Activated T-cell treated with anti-CD3 and anti-CD28 coated beads, Interleukin-2, amount 50 U/mL, for 48 hours (primary cell): ENCODE results near the gene TMC8.
"Not testable (repeated sequence)": the region's sequence is repeated elsewhere in the genome, so short reads cannot be mapped to it uniquely, and the experiment has no call there.

ENCODE experiments used
- DNase-seq, 2 experiments: peaks; one replicate each; pipeline ENCODE4 v3.0.0-alpha.2; 2020

Gene TMC8

DNA sequence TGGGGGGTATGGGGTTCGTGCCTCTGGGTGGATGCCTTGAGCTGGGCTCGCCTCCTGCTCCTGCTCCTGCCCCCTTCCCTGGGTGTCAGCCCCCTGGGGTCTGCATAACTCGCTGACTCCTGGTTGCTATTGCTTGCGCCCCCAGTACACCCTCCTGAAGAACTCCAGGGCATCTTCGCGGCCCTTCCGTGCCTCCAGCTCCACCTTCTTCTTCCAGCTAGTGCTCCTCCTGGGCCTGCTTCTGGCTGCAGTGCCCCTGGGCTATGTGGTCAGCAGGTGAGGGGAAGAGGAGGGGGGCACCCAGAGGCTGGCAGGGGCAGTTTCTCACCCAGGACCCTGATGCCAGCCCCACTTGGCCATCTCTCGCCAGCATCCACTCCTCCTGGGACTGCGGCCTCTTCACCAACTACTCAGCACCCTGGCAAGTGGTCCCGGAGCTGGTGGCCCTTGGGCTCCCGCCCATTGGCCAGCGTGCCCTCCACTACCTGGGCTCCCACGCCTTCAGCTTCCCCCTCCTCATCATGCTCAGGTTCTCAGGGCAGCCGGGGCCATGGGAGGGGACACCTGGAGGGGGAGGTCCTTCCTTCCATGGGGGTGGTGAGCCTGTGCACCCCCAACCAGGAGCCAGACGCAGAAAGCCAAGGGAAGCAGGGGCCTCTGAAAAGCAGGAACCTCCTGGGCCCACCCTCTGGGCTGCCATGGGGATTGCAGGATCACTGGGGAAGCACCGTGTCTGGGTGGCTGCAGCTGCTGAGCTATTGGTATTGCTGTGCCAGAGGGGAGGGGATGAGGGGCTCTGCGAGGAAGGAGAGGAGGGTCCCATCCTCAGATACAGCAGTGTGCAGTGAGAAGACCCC lies 7.9 kb downstream of the TMC8 start:
- no peak for DNase-seq

DNA sequence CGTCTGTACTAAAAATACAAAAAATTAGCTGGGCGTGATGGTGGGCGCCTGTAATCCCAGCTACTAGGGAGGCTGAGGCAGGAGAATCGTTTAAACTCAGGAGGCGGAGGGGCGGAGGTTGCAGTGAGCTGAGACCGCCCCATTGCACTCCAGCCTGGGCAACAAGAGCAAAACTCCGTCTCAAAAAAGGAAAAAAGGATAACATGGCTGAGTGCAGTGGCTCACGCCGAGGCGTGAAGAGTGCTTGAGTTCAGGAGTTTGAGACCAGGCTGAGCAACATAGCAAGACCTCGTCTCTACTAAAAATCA lies 9.2 kb downstream of the TMC8 start:
- not testable (repeated sequence) for DNase-seq

DNA sequence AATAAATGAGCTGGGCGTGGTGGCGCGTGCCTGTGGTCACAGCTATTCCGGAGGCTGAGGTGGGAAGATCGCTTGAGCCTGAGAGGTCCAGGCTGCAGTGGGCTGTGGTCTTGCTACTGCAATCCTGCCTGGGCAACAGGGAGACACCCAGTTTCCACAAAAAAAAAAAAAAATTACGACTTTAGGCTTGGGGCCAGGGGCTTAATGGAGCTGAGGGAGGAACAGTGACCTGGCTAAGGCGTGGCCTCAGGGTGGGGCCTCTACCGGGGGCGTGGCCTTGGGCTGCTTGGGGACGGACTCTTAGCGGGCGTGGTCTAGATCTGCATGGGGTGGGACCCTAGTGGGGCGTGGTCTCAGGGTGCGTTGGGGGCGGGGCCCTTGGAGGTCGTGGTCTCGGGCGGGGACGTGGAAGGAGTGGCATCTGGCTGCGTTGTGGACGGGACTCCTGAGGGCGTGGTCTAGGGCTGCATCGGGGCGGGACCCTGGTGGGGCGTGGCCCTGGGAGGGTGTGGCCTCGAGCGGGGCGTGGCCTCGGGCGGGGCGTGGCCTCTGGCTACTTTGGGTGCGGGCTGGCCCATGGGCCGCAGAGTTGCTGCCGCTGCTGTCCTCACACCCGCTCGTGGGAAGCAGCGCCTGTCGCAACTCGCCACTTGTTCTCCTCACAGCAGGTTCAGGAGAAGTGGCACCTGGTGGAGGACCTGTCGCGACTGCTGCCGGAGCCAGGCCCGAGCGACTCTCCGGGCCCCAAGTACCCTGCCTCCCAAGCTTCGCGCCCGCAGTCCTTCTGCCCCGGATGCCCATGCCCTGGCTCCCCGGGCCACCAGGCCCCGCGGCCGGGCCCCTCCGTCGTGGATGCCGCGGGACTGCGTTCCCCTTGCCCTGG lies 9.8 kb downstream of the TMC8 start:
- peak; percentile 99 for DNase-seq

DNA sequence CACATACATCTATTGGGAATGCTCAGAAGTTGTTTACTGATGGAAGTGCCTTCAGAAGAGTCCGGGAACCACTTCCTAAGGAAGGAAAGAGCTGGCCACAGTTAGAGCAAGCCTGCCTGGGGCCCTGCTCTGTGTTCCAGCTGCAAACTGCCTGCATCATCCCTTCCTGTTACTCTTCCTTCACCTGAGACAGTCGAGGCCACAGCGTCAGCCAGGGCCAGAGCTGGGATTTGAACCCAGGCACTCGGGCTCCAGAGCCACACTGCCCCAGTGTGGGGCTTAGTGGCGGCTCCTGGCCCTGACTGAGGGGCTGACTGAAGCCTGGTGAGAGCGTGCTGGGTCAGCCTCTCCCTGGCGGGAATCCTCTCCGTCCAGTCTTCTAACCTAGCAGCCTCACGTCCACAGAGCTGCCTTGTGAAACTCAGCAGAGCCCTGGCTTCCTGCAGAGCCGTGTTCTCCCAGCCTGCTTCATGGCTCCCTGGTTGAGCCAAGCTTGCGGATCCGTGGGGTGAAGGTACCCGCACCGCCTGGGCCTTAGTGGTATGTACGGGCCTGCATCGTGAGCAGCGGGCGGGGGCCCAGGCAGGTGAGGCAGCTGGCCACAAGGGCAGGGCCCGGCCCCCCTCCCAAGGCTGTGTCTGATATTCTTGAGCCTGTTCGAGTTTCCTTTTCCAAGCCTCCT lies 11.0 kb downstream of the TMC8 start:
- no peak for DNase-seq

DNA sequence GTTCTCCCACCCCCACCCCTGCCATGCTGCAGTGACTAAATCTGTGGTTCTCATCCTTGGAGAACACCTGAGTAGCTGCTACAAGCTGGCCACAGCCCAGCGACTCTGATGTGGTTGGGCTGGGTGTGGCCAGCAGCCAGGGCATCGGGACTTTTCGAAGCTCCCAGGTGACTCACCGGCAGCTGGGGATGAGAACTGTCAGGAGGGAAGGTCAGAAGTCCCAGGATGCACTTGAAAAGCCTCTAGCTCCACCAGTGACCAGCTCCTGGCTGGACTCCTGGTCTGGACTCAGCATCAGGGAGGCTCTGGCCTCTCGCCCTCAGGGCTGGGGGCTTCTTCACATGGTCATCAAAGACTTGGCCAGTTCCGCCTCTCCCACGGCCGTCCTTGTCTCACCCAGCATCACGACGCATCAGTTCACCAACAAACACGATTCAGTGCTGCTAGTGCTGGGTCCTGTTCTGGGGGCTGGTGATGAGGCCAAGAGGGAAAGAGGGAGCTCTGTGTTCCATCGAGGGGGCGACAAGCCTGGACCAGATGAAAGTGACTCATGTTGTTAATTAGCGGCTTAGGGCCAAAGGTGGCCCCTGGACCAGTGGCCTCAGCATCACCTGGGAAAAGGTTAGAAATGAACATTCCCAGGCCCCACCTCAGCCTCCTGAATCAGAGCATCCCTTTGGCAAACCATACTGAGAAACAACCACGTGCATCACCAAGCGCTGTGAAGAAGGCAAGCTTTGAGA lies 11.7 kb downstream of the TMC8 start:
- no peak for DNase-seq

DNA sequence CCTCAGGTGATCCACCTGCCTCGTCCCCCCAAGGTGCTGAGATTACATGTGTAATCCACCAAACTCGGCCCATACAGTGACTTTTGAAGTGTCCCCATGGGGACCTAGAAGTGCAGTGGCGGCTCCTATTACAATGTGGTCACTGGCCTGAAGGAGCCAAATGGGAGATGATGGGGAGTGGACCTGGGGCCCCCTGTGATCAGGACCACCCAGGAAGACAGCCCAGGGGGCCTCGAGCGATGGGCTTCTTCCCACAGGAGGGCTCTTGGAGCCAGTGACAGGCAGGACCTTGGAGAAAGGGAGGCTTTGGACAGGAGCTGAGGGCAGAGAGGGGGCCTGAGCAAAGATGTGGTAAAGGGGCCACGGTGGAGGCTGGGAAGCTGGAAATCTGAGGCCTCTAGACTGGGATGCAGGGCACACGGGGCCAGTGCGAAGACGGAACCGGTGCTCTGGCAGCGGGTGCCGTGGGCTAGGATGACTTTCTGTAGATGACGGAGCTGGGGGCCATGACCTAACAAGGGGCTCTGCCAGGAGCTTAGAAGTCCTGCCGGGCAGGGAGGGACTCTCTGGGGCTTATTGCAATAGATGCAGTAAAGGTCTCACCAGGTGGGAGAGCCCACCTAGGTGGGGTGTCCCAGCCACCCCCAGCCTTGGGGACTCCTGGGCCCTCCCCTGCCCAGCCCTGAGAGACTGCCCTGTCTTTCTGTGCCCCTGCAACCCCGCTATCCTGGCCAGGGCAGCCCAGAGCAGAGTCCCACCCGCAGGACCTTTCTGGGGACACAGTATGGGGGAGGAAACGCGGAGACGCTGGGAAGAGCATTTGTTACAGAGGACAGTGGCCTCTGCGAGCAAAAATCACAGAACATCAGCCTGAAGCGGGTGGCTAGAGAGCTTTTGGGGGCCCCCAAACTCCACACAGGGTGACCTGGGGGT lies 12.9 kb downstream of the TMC8 start:
- no peak for DNase-seq

DNA sequence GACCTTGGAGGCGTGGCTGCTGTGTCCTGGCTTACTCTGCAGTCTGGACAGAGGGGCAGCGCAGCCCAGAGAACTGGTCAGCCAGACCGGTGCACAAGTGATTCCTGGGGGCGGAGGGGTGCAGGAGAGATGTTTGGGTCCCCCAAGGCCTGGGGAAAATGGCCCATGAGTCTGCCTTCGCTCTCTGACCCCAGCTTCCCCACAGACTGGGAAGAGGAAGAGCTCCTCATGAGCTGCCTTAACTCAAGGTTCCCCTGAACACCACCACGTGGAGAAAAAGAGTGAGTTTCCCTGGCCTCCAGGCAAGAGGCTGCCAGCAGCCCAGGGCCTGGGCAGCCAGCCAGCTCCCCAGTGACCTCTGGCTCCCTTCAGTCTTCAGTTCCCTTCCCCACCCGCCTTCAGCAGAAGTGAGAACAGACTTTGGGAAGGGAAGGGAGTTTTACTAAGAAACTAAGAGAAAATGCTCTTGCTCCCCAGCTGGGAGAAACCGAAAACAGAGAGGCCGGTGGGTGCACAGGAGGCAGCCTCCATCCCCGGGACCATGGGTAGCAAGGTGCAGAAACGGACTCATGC lies 13.7 kb downstream of the TMC8 start:
- DNase-seq: no peak

DNA sequence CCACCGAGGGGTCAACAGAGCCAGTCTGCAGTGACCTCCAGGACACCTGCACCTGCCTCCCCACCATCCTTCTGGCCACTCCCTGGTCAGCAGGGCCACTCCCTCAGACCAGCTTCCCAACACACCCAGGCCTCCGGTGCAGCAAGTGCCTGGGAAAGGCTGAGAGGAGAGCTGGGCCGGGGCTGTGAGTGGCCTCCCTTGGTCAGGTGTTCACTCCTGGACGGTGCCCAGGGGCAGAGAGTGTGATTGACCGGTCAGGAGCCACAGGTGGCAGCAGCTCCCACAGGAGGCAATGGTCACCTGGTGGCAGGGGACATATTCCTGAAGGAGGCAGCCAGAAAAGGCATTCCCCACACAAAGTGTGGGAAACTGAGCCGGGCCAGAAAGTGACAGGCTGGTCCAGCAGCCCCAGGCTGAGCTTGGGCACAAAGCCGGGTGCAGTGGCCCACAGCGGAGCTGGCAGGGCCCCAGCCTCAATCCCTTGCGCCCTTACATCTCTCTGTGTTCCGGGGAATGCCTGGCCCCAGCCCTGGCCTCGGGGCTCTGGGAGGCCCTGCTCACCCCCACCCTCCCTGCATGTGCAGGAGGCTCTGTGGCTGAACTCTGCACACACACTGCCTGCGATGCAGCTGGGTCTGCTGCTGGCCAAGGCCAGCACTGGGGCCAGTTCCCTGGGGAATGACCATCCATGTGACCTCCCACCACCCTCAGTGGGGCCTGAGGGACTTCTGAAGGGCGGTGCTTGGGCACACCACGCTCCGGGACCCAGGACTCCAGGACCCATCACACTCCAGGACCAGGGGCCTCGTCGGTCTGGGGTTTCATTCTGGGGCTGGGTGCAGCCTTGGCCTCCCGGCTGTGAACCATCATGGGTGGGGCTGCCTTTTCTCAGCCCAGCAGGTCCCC lies 14.4 kb downstream of the TMC8 start:
- DNase-seq: no peak

DNA sequence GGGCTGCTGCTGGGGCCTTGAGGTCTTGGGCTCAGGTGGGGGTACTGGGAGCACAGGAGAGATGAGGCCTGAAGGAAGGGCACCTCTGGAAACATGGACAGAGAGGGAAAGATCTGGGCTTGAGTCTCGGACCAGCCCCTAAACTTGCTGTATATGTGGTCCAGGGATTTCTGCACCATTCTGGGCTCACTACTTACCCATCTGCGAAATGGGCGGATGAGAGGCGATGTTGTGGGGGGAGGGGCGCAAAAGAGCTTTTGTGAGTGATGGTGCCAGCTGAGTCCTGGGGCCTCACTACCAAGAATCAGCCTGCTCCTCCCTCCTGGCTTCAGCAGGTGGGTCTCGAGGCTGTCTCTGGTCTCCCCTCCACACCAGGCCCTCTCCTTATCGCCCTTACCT lies 15.9 kb downstream of the TMC8 start:
- no peak for DNase-seq

DNA sequence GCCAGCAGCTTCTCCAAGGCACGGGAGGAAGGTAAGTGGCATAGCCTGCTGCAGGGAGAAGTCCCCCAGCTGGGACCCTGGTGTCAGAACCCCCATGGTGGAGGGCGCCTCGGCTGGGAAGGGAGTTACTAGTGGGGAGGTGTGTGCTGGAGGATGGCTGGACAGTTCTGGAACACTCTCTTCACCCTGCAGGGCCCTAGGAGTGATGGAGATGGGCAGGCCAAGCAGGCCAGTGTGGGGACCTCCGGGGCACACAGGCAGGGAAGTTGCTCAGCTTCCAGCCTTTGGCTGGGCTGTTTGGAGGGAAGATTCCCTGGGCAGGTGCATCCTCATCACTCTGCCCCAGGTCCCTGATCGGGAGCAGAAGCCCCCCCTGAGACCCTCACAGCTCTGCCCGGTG lies 16.3 kb downstream of the TMC8 start:
- DNase-seq: no peak

DNA sequence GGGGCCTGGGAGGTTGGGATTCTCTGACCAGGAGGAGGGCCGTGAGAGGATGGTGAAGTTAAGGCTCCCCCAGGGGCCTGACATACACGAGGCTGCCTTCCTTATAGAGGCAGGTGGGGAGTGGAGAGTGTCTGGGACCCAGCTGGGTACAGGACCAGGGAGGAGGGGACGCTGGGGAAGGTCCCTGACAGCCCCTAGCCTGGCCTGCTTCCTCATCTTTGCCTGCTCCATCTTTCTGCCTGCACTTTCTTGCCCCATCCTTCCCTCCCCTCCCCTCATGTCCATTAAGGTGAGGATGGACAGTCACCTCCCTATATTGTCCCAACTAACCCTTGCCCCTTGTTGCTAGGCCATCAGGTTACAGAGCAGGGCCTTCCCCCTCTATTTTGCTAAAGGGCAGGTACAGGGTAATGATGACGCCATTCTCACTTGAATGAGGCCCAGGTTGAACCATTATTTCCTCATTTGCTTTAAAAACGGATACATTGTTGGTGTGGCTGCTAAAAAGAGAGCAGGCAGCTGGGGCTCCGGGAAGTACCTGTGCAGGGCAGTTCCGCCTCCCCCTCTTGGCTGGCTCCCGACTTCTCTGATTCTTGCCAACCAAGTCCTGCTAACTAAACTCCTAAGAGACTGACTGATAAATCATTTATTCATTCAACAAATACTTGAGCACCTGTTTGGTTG lies 16.9 kb downstream of the TMC8 start:
- no peak for DNase-seq

DNA sequence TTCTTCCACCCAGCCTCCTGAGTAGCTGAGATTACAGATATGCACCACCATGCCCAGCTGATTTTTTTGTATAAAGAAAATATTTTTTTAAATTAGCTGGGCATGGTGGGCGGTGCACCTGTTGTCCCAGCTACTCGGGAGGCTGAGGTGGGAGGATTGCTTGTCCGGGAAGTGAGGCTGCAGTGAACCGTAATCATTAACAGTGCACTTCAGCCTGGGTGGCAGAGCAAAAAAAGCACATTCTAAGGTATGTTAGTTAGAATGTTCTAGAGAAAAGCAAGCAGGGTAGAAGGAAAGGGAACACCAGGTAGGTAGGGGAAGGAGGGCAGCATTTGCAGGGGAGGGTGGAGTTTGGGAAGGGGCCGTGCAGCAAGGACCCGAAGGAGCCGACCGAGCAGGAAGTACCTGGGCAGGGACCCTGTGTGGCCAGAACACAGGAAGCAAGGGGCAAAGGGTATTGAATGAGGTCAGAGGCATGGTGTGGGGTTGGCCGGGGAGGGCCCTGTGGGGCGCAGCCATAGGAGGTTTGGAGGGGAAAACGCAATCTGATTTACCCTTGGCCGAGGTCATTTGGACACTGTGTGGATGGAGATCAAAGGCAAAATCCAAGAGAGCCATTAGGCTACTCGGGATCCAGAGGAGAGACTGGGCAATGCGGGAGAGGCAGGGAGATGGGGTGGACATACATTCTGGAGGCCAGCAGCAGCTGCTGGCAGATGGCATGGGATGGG lies 17.9 kb downstream of the TMC8 start:
- DNase-seq: no peak

DNA sequence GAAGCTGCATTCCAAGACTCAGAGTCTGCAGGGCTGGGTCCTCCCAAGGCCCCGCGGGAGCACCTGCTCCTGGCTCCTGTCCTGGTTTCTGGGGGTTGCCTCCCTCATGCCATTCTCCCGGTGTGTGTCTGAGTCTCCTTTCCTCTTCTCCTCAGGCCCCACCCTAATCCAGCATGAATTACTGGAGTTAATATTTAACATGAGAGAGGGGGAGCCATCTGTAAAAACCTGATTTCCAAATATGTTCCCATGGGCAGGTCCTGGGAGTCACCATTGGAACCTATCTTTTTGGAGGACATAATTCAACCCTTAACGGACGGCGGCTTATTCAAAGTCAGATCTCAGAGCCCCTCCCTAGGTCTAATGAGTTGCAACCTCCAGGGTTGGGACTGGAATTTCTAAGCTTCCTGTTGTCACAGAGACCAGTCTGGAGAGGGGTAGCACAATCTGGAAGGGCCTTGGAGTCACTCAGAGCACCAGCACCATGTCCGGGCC lies 21.0 kb downstream of the TMC8 start:
- DNase-seq: no peak

DNA sequence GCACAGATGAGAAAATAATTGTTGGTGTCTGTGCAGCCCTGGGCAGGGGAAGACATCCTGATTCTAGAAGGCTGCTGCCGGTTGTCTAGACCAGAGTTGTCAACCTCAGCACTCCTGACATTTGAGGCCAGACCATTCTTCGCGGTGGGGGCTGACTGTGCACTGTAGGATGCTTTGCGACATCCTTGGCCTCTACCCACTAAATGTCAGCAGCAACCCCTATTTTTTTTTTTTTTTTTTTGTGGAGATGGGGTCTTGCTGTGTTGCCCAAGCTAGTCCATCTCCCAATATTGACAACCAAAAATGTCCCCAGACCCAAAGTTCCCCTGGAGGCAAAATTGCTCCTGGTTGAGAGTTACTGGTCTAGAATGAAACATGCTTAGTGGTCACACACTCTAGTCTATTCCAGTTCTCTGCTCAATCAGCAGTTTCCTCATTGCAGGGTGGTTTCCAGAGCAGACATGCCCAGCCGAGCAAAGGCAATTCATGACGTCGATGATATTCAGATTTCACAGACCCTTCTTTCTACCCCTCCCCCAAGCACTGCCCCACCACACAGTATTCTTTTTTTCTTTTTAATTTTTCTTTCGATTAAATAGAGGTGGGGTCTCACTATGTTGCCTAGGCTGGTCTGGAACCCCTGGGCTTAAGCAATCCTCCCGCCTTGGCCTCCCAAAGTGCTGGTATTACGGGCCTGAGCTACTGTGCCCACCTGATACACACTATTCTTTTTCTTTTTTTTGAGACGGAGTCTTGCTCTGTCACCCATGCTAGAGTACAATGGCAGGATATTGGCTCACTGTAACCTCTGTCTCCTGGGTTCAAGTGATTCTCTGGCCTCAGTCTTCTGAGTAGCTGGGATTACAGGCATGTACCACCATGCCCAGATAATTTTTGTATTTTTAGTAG lies 24.6 kb downstream of the TMC8 start:
- DNase-seq: no peak

DNA sequence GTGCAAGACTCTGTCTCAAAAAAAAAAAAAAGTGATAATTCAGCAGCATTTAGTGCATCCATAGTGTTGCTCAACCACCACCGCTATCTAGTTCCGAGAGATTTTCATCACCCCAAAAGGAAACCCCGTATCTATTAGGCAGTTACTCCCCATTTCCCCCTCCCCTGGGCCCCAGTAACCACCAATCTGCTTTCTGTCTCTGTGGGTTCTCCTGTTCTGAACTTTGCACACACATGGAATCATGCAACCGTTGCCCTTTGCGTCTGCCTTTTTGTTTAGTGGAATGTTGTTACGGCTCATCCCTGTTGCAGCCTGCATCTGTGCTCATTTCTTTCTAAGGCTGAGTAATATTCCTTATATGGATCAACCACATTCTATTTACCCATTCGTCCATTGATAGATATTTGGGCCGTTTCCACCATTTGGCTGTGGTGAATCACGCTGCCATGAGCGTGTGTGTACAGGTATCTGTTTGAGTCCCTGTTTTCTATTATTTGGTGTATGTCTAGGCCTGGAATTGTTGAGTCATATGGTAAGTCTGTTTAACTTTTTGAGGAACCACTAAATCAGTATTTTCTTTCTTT lies 29.1 kb downstream of the TMC8 start:
- peak; percentile 43 to 52 for DNase-seq

DNA sequence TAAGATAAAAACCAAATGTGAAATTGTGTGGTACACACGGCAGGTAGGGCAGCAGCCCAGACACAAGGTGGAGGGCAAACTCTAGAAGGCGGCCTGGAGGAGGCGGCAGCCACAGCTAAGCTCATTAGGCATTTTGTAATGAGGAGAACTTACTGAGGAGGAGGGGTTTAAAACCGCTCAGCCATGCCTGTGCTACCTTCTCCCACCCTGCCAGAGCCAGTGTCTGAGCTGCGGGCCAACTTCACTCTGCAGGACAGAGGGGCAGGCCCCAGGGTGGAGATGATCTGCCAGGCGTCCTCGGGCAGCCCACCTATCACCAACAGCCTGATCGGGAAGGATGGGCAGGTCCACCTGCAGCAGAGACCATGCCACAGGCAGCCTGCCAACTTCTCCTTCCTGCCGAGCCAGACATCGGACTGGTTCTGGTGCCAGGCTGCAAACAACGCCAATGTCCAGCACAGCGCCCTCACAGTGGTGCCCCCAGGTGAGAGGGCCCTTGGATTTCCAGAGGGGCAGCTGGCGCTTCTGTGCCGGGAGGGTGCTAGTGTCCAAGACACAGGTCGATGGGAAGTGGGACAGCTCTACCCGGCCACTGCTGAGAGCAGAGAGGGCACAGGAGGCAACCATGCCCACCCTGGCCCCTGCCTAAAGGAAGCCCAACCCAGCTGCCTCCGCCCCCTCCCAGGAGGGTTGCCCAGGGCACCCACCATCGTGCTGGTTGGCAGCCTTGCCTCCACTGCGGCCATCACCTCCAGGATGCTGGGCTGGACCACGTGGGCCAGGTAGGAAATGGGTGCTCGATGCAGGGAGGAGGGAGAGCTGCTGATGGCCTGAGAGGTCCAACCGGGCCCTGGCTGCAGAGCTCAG lies 33.5 kb downstream of the TMC8 start:
- no peak for DNase-seq
